H1 (cell line): ENCODE data around the gene CRB2.

ENCODE experiments used
- CBX5 ChIP-seq: fragments of 300-800, 300-1000 bp; sonication (generic); IDR thresholded peaks from 2 replicates; pipeline ENCODE4 v1.7.1; 2016; ENCODE audit warnings: antibody characterized with exemption, low read length, low read depth
- CTCF ChIP-seq, 3 experiments: IDR thresholded peaks; 1 replicate in 2 of 3; 2 replicates in 1 of 3; pipeline versions ENCODE4 v1.5.1 to v1.6.1; 2011; ENCODE audit warnings: low read length in 3 of 3, mild to moderate bottlenecking in 3 of 3, inconsistent platforms in 2 of 3, low read depth in 1 of 3, moderate library complexity in 1 of 3; ENCODE audit not compliant: insufficient read depth in 1 of 3; ENCODE audit errors: control extremely low read depth in 1 of 3
- EZH2 ChIP-seq: fragments of 200-600 bp; sonication (generic); IDR thresholded peaks from 2 replicates; pipeline ENCODE4 v1.7.1; 2012; ENCODE audit warnings: low read depth, mild to moderate bottlenecking, moderate library complexity, low read length, inconsistent platforms; ENCODE audit not compliant: severe bottlenecking
- HDAC2 ChIP-seq, 2 experiments: fragments of 300-600 bp in 1 of 2; sonication (generic) in 1 of 2; IDR thresholded peaks; 2 replicates each; pipeline ENCODE4 v1.6.1; 2011 to 2012; ENCODE audit warnings: low read depth in 2 of 2, low read length in 2 of 2, mild to moderate bottlenecking in 2 of 2, moderate library complexity in 2 of 2, borderline replicate concordance in 1 of 2, inconsistent platforms in 1 of 2
- HDAC6 ChIP-seq: IDR thresholded peaks from one replicate; pipeline ENCODE4 v1.7.1; 2012; ENCODE audit warnings: low read depth, mild to moderate bottlenecking, inconsistent platforms, low read length, moderate library complexity
- MAFK ChIP-seq: IDR thresholded peaks from 2 replicates; pipeline ENCODE4 v1.6.1; 2012; ENCODE audit warnings: low read depth, mild to moderate bottlenecking, improper control_type of control experiment, low read length
- NRF1 ChIP-seq: IDR thresholded peaks from 2 replicates; pipeline ENCODE4 v1.6.1; 2011; ENCODE audit warnings: mild to moderate bottlenecking, low read depth, low read length, improper control_type of control experiment
- POLR2A ChIP-seq, 2 experiments: IDR thresholded peaks; 1 replicate in 1 of 2; 2 replicates in 1 of 2; pipeline ENCODE4 v1.6.1; 2011; ENCODE audit warnings: low read depth in 2 of 2, low read length in 2 of 2, mild to moderate bottlenecking in 2 of 2; ENCODE audit errors: control extremely low read depth in 1 of 2
- RXRA ChIP-seq: IDR thresholded peaks from 2 replicates; pipeline ENCODE4 v1.6.1; 2011; ENCODE audit warnings: low read depth, mild to moderate bottlenecking, low read length, moderate library complexity; ENCODE audit not compliant: insufficient read depth
- SAP30 ChIP-seq: fragments of 300-600 bp; sonication (generic); IDR thresholded peaks from 2 replicates; pipeline ENCODE4 v1.7.1; 2012; ENCODE audit warnings: low read length, moderate library complexity, mild to moderate bottlenecking, inconsistent platforms; ENCODE audit not compliant: insufficient read depth, insufficient replicate concordance
- SIN3A ChIP-seq, 2 experiments: IDR thresholded peaks in 1 of 2; conservative IDR thresholded peaks in 1 of 2; 2 replicates each; pipeline ENCODE4 v1.6.1; 2011 to 2012; ENCODE audit warnings: low read length in 2 of 2, improper control_type of control experiment in 1 of 2, low read depth in 1 of 2, mild to moderate bottlenecking in 1 of 2
- TAF7 ChIP-seq: optimal IDR thresholded peaks from 2 replicates; pipeline ENCODE3; 2011; ENCODE audit warnings: low read depth, mild to moderate bottlenecking, inconsistent platforms, low read length, moderate library complexity, borderline replicate concordance
- ZNF274 ChIP-seq: IDR thresholded peaks from 2 replicates; pipeline ENCODE4 v1.7.0; 2012; ENCODE audit warnings: low read length, borderline replicate concordance; ENCODE audit errors: extremely low read depth
- TF ChIP-seq, protein P1 (sequence below): IDR thresholded peaks from 2 replicates; pipeline ENCODE4 v1.6.1; 2012; ENCODE audit warnings: inconsistent platforms

GRCh38 chr9:123394291-123395235 lies 38.6 kb downstream of the CRB2 start:
- no peak for TF ChIP-seq CTCF (IDR thresholded peaks at IDR 0.05; ENCODE audit: control extremely low read depth in 1 of 3, insufficient read depth in 1 of 3, low read depth in 1 of 3, low read length in 3 of 3)
- TF ChIP-seq CBX5, result no peak
- TF ChIP-seq, protein P1, sequence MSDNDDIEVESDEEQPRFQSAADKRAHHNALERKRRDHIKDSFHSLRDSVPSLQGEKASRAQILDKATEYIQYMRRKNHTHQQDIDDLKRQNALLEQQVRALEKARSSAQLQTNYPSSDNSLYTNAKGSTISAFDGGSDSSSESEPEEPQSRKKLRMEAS, result no peak
- TF ChIP-seq RXRA, result no peak
- no peak for TF ChIP-seq SIN3A (conservative IDR thresholded peaks at IDR 0.05 in 1 of 2, IDR thresholded peaks at IDR 0.05 in 1 of 2; ENCODE audit: low read depth in 1 of 2, low read length in 2 of 2)
- no peak for TF ChIP-seq NRF1
- TF ChIP-seq POLR2A (IDR thresholded peaks at IDR 0.05; ENCODE audit: control extremely low read depth in 1 of 2, low read depth in 2 of 2, low read length in 2 of 2), result no peak
- no peak for TF ChIP-seq TAF7
- no peak for TF ChIP-seq MAFK
- TF ChIP-seq HDAC6, result no peak
- TF ChIP-seq SAP30, result no peak
- TF ChIP-seq HDAC2 (IDR thresholded peaks at IDR 0.05; ENCODE audit: borderline replicate concordance in 1 of 2, low read depth in 2 of 2, low read length in 2 of 2), result no peak
- no peak for TF ChIP-seq EZH2
- TF ChIP-seq ZNF274, result no peak
